SK-N-SH (cell line): ENCODE data around the gene GMEB1. TPM values are rescaled to one million over a fixed set of nuclear protein-coding genes. Genes with fewer than 3 reads are reported as not detected.

Source experiments
- CTCF ChIA-PET: fragments of 300-600, 350-600 bp; formaldehyde crosslinking; extraction: SDS; loops from one replicate; lab custom pipeline; 2021; lab: Yijun Ruan, JAX
- POLR2A ChIA-PET: fragments of 350-600 bp; sonication (Branson Sonifier 250); formaldehyde crosslinking; extraction: SDS; loops from one replicate; lab custom pipeline; 2020; ENCODE audit warnings: antibody characterized with exemption, inconsistent platforms; lab: Yijun Ruan, JAX
- DNase-seq: peaks from one replicate; pipeline ENCODE4 v3.0.0; 2012
- H2AFZ ChIP-seq: fragments of 200-600 bp; sonication (generic); 2 replicates; pipeline ENCODE4 v1.8.1; 2016; ENCODE audit warnings: antibody characterized with exemption, mild to moderate bottlenecking, low read depth
- H3F3A ChIP-seq: fragments of 200-600 bp; sonication (generic); replicated peaks from 2 replicates; pipeline ENCODE3; 2016; ENCODE audit warnings: antibody characterized with exemption, mild to moderate bottlenecking; ENCODE audit not compliant: insufficient read depth
- H3K27ac ChIP-seq, 2 experiments: fragments of 200-500 bp in 1 of 2; fragments of 200-600 bp in 1 of 2; sonication (Bioruptor generic) in 1 of 2; sonication (generic), shearing (Covaris generic) in 1 of 2; 2 replicates each; pipeline versions ENCODE4 v1.5.1 to v1.6.1; 2014 to 2016; ENCODE audit warnings: low read depth in 2 of 2, inconsistent platforms in 1 of 2, low read length in 1 of 2, mild to moderate bottlenecking in 1 of 2, mixed read lengths in 1 of 2
- H3K27me3 ChIP-seq: fragments of 200-600 bp; sonication (generic), shearing (Covaris generic); 2 replicates; pipeline ENCODE4 v1.6.1; 2016; ENCODE audit warnings: mixed run types; ENCODE audit not compliant: insufficient read depth
- H3K36me3 ChIP-seq, 2 experiments: fragments of 200-500 bp in 1 of 2; fragments of 200-600 bp in 1 of 2; sonication (Bioruptor generic) in 1 of 2; sonication (generic) in 1 of 2; replicated peaks in 1 of 2; 2 replicates each; pipeline versions ENCODE3 to v1.5.1; 2014 to 2016; ENCODE audit warnings: low read length in 1 of 2, mild to moderate bottlenecking in 1 of 2; ENCODE audit not compliant: insufficient read depth in 2 of 2, control insufficient read depth in 1 of 2
- H3K4me1 ChIP-seq, 2 experiments: fragments of 200-500 bp in 1 of 2; fragments of 200-600 bp in 1 of 2; sonication (Bioruptor generic) in 1 of 2; sonication (generic), shearing (Covaris generic) in 1 of 2; 2 replicates each; pipeline versions ENCODE4 v1.5.1 to v1.6.1; 2014 to 2016; ENCODE audit warnings: low read depth in 1 of 2, low read length in 1 of 2, mixed run types in 1 of 2; ENCODE audit not compliant: insufficient read depth in 2 of 2, control insufficient read depth in 1 of 2
- H3K4me2 ChIP-seq: fragments of 200-600 bp; sonication (generic), shearing (Covaris generic); 2 replicates; pipeline ENCODE4 v1.6.1; 2017; ENCODE audit warnings: mixed run types
- H3K4me3 ChIP-seq, 2 experiments: fragments of 200-500 bp in 1 of 2; fragments of 200-600 bp in 1 of 2; sonication (Bioruptor generic) in 1 of 2; sonication (generic), shearing (Covaris generic) in 1 of 2; 2 replicates each; pipeline versions ENCODE4 v1.5.1 to v1.8.1; 2014 to 2016; ENCODE audit warnings: low read depth in 2 of 2, inconsistent platforms in 1 of 2, low read length in 1 of 2, mild to moderate bottlenecking in 1 of 2, mixed read lengths in 1 of 2, moderate library complexity in 1 of 2
- H3K79me2 ChIP-seq: fragments of 200-600 bp; sonication (generic); 2 replicates; pipeline ENCODE4 v1.8.1; 2017; ENCODE audit warnings: mild to moderate bottlenecking; ENCODE audit not compliant: insufficient read depth
- H3K9ac ChIP-seq: fragments of 200-600 bp; sonication (generic); 2 replicates; pipeline ENCODE4 v1.6.1; 2017; ENCODE audit warnings: mixed run types
- H3K9me2 ChIP-seq: fragments of 200-600 bp; sonication (generic); 2 replicates; pipeline ENCODE4 v1.6.1; 2017; ENCODE audit warnings: mixed run types
- H3K9me3 ChIP-seq: fragments of 200-600 bp; sonication (generic); 2 replicates; pipeline ENCODE4 v1.6.1; 2017; ENCODE audit warnings: mixed run types, mild to moderate bottlenecking, moderate library complexity
- H4K20me1 ChIP-seq: fragments of 200-600 bp; sonication (generic); 2 replicates; pipeline ENCODE4 v1.6.1; 2017; ENCODE audit warnings: mild to moderate bottlenecking, mixed run types; ENCODE audit not compliant: insufficient read depth
- CTCF ChIP-seq: fragments of 200-600 bp; sonication (generic); IDR thresholded peaks from 2 replicates; pipeline ENCODE4 v1.6.1; 2017; ENCODE audit warnings: antibody characterized with exemption, mild to moderate bottlenecking, moderate library complexity
- EP300 ChIP-seq, 2 experiments: IDR thresholded peaks; 2 replicates each; pipeline versions ENCODE4 v1.4.0 to v1.6.1; 2012; ENCODE audit warnings: borderline replicate concordance in 1 of 2, low read depth in 1 of 2, low read length in 1 of 2
- POLR2AphosphoS5 ChIP-seq: IDR thresholded peaks from 2 replicates; pipeline ENCODE4 v1.6.1; 2012; ENCODE audit warnings: low read depth, low read length
- RAD21 ChIP-seq: IDR thresholded peaks from 2 replicates; pipeline ENCODE4 v1.6.1; 2012; ENCODE audit warnings: mild to moderate bottlenecking, low read length
- RXRA ChIP-seq: IDR thresholded peaks from 2 replicates; pipeline ENCODE4 v1.4.0; 2012; ENCODE audit warnings: low read depth, mild to moderate bottlenecking, borderline replicate concordance
- SMC3 ChIP-seq: IDR thresholded peaks from 2 replicates; pipeline ENCODE4 v1.6.1; 2012; ENCODE audit warnings: low read depth, low read length, improper control_type of control experiment
- WGBS: methylation state at CpG from one replicate; pipeline ENCODE4 v1.1.6; 2017; ENCODE audit warnings: low lambda C conversion rate; 5-methylcytosine and 5-hydroxymethylcytosine counted together
- polyA plus RNA-seq, 3 experiments: library from polyadenylated mRNA; depleted of rRNA; stranded (reverse); fragments of >200 nt; gene quantifications; 2 replicates each; pipeline ENCODE4 v1.2.3, GENCODE V29; 2012

Gene GMEB1
- polyA plus RNA-seq, 1 of the 3 experiments (the other 2 are of a cell fraction) = 3.6 TPM

GRCh38 chr1:28756846-28757245, 88.3 kb downstream of the GMEB1 start:
- H4K20me1 ChIP-seq = peaks cover 100% of the 10 kb centered on the region
- peaks cover 100% of the 10 kb centered on the region for H3K79me2 ChIP-seq
- H3K4me2 ChIP-seq = 0 out of 2 replicates have a peak overlapping the region, but pooled peaks have one; percentile 9
- ChIA-PET POLR2A (no interaction called here), CTCF (interaction anchor here (1.0 to 2.5 kb wide), 6 partner anchors 13 to 120 kb away, joined by 3 to 11 read pairs (median 3); partner anchors contain the start of gene YTHDF2)
- no peaks in the 10 kb centered on the region for H3K9me2 ChIP-seq
- H3K27ac ChIP-seq = no peak overlapping the region
- H3K27me3 ChIP-seq = no peaks in the 10 kb centered on the region
- H3K36me3 ChIP-seq = peaks cover 26 to 35% of the 10 kb centered on the region in 2 experiments
- no peak for DNase-seq
- TF ChIP-seq RAD21 = peak; percentile 34; the same call in 1 of the 2 replicates
- peak; percentile 26 for TF ChIP-seq CTCF
- no peak for TF ChIP-seq RXRA
- H3K9me3 ChIP-seq = no peaks in the 10 kb centered on the region
- H3F3A ChIP-seq = peaks cover 8% of the 10 kb centered on the region
- no peak overlapping the region for H3K9ac ChIP-seq
- peaks cover 4 to 5% of the 10 kb centered on the region in 2 experiments; a peak in 3 of 4 replicates for H3K4me1 ChIP-seq
- no peak overlapping the region for H3K4me3 ChIP-seq
- WGBS = 66% methylated on average over 5 of the region's 5 CpGs
- H2AFZ ChIP-seq = no peak overlapping the region

GRCh38 chr1:28758420-28758819, 89.8 kb downstream of the GMEB1 start:
- Histone ChIP-seq H3F3A (peaks cover 13% of the 10 kb centered on the region), H3K27ac (no peak overlapping the region), H4K20me1 (peaks cover 100% of the 10 kb centered on the region), H3K79me2 (peaks cover 100% of the 10 kb centered on the region), H3K9me3 (no peaks in the 10 kb centered on the region), H2AFZ (no peak overlapping the region), H3K27me3 (no peaks in the 10 kb centered on the region), H3K4me2 (no peak overlapping the region), H3K9ac (no peak overlapping the region), H3K36me3 (peaks cover 19 to 35% of the 10 kb centered on the region in 2 experiments), H3K4me1 (peaks cover 0 to 4% of the 10 kb centered on the region in 2 experiments; a peak in 2 of 4 replicates), H3K9me2 (no peaks in the 10 kb centered on the region), H3K4me3 (no peak overlapping the region)
- WGBS = 85% methylated on average over 4 of the region's 4 CpGs
- TF ChIP-seq EP300 (IDR thresholded peaks at IDR 0.05; ENCODE audit: borderline replicate concordance in 1 of 2, low read depth in 1 of 2, low read length in 1 of 2) (no peak), CTCF (no peak), POLR2AphosphoS5 (0 out of 2 replicates have a peak, but pooled peaks have one; percentile 17), SMC3 (no peak)
- POLR2A ChIA-PET = interaction anchor here (0.9 kb wide), 1 partner anchor 22 kb away, joined by 3 read pairs; the partner anchor contains the start of gene YTHDF2
- CTCF ChIA-PET = interaction anchor here (2.3 to 2.5 kb wide), 2 partner anchors 22 kb away, joined by 6 to 11 read pairs; partner anchors contain the start of gene YTHDF2
- DNase-seq = no peak
